ENCODE results near the gene PRR36. TPM values are rescaled to one million over a fixed set of nuclear protein-coding genes. Genes with fewer than 3 reads are reported as not detected.
A peak's percentile ranks its signal among the peaks of the same experiment; 100 is the strongest.

The PRR36 gene
- total RNA-seq, 1 donor from 2014 or later = 0.08 TPM

DNA sequence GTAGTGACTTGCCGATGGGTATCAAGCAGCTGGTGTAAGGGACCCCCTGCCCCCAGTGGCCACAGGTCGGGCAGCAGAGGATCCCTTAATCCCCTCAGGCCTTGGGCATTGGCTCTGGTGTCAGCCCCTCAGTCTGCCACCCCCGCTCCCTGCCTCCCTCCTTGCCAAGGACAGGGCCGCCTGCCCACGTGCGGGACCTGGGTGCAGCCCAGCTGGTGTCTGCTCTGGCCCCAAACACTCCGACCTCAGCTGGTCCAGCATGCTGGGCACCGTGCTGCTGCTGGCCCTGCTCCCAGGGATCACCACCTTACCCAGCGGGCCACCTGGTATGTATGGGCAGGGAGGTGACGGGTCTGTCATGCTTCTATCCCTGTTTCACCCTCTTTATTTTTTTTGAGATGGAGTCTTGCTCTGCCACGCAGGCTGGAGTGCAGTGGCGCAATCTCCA lies 40.4 kb upstream of the PRR36 start, which contains the start of gene TGFBR3L:
TGFBR3L (plus strand) TSS at position 233 of the 448 bp plus-strand sequence.
- no peak for ATAC-seq (ENCODE audit: poor library complexity)
- intact Hi-C loops (cut with DNase I) = no loop called here
- DNase-seq = no peak

DNA sequence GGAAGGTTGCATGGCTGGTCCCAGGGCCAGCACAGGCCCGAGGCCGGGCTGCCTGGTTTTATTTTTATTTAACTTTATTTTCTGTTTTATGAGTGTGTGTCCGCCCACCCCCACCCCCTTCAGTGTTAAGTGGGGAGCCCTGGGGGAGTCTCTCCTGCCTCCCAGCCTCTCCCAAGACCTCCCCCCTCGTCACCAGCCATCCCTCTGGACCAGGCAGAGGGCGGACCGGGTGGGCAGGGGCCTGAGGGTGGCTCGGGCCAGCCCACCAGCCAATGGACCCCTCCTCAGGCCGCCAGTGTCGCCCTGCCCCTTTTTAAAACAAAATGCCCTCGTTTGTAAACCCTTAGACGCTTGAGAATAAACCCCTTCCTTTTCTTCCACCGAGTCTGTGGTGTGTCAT lies 39.9 kb upstream of the PRR36 start:
- DNase-seq = no peak
- ATAC-seq (ENCODE audit: poor library complexity) = no peak
- intact Hi-C loops (cut with DNase I) = no loop called here

DNA sequence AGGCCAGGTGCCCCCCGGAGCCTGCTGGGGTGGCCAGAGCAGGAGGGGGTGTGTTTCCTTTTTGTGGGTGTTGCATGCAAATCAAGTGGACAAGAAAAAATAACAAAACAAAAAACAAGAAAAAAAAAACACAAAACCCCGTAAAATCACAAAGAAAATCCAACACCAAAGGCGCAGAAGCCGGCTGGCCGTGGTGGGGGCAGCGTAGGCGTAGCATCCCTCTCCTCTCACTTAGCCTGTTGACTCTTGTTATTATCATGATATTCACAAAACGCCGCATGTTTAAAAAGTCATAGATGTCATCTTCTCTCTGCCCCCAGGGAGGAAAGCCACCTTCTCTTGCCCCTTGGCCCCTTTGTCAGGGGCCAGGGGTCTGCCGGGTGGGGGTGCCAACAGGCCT lies 39.5 kb upstream of the PRR36 start:
- ATAC-seq (ENCODE audit: poor library complexity) = no peak
- DNase-seq = no peak
- intact Hi-C loops (cut with DNase I) = no loop called here

GRCh38 chr19:7912697-7913564 lies 38.7 kb upstream of the PRR36 start:
- intact Hi-C loops (cut with DNase I) = no loop called here
- DNase-seq (no peak), ATAC-seq (ENCODE audit: poor library complexity) (no peak)

GRCh38 chr19:7912144-7912696 lies 38.0 kb upstream of the PRR36 start:
- intact Hi-C loops (cut with DNase I) = no loop called here
- ATAC-seq (ENCODE audit: poor library complexity) (no peak), DNase-seq (no peak)

- ATAC-seq (ENCODE audit: poor library complexity) (no peak), DNase-seq (no peak)
- intact Hi-C loops (cut with DNase I) = no loop called here
Measured at GRCh38 chr19:7911508-7912143, 37.4 kb upstream of the PRR36 start.

DNA sequence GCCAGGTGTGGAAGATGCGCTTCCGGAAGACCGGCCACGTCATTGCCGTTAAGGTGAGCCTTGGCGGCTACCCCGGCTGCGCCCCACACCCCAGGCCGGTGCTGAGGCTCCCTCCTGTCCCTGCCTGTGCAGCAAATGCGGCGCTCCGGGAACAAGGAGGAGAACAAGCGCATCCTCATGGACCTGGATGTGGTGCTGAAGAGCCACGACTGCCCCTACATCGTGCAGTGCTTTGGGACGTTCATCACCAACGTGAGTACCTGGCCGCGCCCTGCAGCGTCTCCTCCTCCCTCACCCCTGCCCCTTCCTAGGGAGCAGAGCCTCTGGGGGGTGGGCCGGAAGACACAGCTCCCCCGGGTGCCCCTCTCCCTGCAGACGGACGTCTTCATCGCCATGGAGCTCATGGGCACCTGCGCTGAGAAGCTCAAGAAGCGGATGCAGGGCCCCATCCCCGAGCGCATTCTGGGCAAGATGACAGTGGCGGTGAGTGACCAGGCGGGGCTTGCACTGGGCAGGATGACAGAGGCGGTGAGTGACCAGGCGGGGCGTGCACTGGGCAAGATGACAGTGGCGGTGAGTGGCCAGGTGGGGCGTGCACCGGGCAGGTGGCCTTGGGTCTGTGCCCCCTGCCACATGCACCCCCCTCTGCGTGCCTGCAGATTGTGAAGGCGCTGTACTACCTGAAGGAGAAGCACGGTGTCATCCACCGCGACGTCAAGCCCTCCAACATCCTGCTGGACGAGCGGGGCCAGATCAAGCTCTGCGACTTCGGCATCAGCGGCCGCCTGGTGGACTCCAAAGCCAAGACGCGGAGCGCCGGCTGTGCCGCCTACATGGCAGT lies 36.4 kb upstream of the PRR36 start:
- intact Hi-C loops (cut with DNase I) = no loop called here
- no peak for DNase-seq
- no peak for ATAC-seq (ENCODE audit: poor library complexity)

GRCh38 chr19:7909471-7910067 lies 35.4 kb upstream of the PRR36 start:
- intact Hi-C loops (cut with DNase I) = no loop called here
- no peak for ATAC-seq (ENCODE audit: poor library complexity)
- no peak for DNase-seq

GRCh38 chr19:7908742-7909461 lies 34.7 kb upstream of the PRR36 start:
- ATAC-seq (ENCODE audit: poor library complexity) = no peak
- intact Hi-C loops (cut with DNase I) = no loop called here
- no peak for DNase-seq

- intact Hi-C loops (cut with DNase I) = no loop called here
- ATAC-seq (ENCODE audit: poor library complexity) = no peak
- no peak for DNase-seq
Measured at GRCh38 chr19:7908078-7908699, 34.0 kb upstream of the PRR36 start.

DNA sequence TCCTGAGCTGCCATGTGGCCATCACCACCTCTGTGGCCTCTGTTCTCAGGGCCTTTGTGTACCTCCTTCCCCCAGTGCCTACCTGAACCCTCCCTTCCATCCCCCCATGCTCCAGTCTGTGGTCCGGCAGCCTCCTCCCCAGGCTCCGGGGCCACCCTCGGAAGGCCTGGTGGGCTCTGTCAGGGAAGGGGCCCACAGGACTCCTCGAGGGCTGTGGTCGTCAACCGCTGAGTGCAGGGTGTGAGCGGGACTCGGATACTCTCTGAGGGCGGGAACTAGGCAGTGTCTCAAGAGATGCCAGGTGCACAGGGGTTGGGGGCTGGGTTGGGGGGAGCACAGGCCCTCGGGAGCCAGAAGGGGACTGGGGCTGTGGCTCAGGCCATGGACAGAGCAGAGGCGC lies 33.4 kb upstream of the PRR36 start:
- DNase-seq (no peak), ATAC-seq (ENCODE audit: poor library complexity) (no peak)
- intact Hi-C loops (cut with DNase I) = no loop called here

- ATAC-seq (ENCODE audit: poor library complexity) (no peak), DNase-seq (no peak)
- intact Hi-C loops (cut with DNase I) = no loop called here
Measured at GRCh38 chr19:7907122-7907521, 32.9 kb upstream of the PRR36 start.

- ATAC-seq (ENCODE audit: poor library complexity) (no peak), DNase-seq (no peak)
- intact Hi-C loops (cut with DNase I) = no loop called here
Measured at GRCh38 chr19:7905859-7906258, 31.7 kb upstream of the PRR36 start.

DNA sequence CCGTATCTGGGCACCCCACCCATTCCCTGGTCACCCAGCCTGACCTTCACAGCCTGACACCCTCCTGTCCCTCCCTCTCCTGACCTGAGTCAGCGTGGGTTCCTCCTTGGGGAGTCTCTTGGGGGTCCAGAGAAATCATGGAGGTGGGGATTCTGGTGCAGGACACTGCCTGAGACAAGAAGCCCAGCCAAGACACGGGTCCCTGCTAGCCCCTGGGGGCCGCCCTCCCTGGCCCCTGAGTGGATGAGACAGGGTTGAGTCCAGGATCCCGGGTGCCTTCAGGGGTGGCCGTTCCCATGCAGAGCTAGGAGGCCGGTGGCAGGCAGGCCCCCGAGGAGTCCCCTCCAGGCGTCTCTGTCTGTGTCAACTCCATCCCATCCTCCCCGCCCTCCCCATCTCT lies 31.1 kb upstream of the PRR36 start:
- intact Hi-C loops (cut with DNase I) = no loop called here
- ATAC-seq (ENCODE audit: poor library complexity) = no peak
- no peak for DNase-seq

- ATAC-seq (ENCODE audit: poor library complexity) (peak; percentile 57), DNase-seq (peak; percentile 72)
- intact Hi-C loops (cut with DNase I) = no loop called here
Measured at GRCh38 chr19:7904074-7905020, 30.2 kb upstream of the PRR36 start.

GRCh38 chr19:7903244-7904073 lies 29.3 kb upstream of the PRR36 start, which contains the start of gene MAP2K7:
MAP2K7 (plus strand) TSS chr19:7903877; CDS start chr19:7903945, 68 bp downstream.
- intact Hi-C loops (cut with DNase I) = no loop called here
- DNase-seq = peak; percentile 100
- peak; percentile 92 for ATAC-seq (ENCODE audit: poor library complexity)

Data from Right ventricle myocardium superior (tissue), 1 donor.